Measurements from ENCODE around the gene VSIG10.
"Not testable (repeated sequence)": the region's sequence is repeated elsewhere in the genome, so short reads cannot be mapped to it uniquely, and the experiment has no call there.

The VSIG10 gene

GRCh38 chr12:118103601-118104382 lies at the start of gene VSIG10:
TSS of gene VSIG10 (minus strand) at chr12:118104011. CDS start at chr12:118103671, 340 bp downstream.
- DNase-seq: peak in 3 of 6 experiments; percentile 9 to 17 (median 11)

- no peak for DNase-seq
Measured at GRCh38 chr12:118151755-118152154, 47.9 kb upstream of the VSIG10 start.

- DNase-seq: no peak
Measured at GRCh38 chr12:118150625-118151024, 46.8 kb upstream of the VSIG10 start.

- no peak for DNase-seq
Measured at GRCh38 chr12:118148287-118148686, 44.5 kb upstream of the VSIG10 start.

- no peak for DNase-seq
Measured at GRCh38 chr12:118145798-118146156, 42.0 kb upstream of the VSIG10 start.

DNA sequence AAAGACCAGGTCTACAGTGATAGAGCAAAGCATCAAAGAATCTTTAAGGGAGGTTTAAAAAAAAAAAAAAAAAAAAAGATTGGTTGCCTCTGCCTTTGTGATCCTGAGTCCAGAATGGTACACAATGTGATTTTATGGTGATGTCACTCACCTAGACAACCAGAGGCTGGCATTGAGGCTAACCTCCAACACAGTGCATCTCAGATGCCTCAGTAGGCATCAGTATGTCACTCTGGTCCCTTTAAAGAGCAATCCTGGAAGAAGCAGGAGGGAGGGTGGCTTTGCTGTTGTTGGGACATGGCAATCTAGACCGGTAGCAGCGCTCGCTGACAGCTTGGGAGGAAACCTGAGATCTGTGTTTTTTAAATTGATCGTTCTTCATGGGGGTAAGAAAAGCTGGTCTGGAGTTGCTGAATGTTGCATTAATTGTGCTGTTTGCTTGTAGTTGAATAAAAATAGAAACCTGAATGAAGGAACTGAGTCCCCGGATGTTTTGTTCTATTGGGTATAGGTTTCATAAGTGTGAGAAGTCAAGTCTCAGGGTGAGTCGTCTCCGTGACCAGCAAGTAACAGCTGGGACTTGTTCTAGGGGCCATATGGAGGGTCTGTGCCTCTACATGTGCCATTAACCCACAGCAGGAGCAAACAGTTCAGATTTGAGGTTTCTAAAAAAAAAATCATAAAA lies 41.4 kb upstream of the VSIG10 start:
- no peak for DNase-seq

- no peak for DNase-seq
Measured at GRCh38 chr12:118144499-118144898, 40.7 kb upstream of the VSIG10 start.

DNA sequence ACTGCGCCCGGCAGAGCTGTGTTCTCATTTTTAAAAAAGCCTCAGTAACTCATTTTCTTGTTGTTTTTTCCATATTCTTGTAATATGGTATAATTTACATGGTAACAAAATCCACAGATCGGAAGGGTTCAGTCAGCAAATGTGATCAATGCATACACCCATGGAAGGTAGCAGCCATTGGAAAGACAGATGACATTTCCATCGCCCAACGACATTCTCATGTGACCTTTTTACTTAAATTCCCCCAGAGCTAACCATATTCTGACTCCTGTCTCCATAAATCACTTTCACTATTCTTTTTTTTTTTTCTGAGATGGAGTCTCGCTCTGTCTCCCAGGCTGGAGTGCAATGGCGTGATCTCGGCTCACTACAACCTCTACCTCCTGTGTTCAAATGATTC lies 37.0 kb upstream of the VSIG10 start:
- DNase-seq: no peak

DNA sequence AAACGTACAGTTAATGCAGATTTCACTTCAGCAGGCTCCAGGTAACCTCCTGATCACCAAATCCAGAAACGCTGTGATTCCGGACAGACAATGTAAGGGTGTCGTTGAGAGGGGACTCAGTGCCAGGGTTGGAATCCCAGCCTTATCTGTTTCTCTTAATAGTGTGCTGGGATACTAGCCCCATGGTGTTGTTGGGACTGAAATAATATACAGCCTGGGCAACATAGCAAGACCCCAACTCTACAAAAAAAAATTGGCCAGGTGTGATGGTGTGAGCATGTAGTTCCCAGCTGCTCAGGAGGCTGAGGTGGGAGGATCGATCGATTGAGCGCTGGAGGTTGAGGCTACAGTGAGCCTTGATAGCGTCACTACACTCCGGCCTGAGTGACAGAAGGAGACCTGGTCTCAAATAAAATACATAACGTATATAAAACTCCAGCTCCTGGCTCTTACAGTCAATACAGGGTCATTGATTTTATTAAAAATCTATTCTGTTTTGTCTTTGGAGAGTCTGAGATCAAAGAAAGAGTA lies 33.4 kb upstream of the VSIG10 start:
- DNase-seq: no peak

GRCh38 chr12:118136559-118137003 lies 32.8 kb upstream of the VSIG10 start:
- peak in 4 of 6 experiments; percentile 11 to 49 (median 41) for DNase-seq

DNA sequence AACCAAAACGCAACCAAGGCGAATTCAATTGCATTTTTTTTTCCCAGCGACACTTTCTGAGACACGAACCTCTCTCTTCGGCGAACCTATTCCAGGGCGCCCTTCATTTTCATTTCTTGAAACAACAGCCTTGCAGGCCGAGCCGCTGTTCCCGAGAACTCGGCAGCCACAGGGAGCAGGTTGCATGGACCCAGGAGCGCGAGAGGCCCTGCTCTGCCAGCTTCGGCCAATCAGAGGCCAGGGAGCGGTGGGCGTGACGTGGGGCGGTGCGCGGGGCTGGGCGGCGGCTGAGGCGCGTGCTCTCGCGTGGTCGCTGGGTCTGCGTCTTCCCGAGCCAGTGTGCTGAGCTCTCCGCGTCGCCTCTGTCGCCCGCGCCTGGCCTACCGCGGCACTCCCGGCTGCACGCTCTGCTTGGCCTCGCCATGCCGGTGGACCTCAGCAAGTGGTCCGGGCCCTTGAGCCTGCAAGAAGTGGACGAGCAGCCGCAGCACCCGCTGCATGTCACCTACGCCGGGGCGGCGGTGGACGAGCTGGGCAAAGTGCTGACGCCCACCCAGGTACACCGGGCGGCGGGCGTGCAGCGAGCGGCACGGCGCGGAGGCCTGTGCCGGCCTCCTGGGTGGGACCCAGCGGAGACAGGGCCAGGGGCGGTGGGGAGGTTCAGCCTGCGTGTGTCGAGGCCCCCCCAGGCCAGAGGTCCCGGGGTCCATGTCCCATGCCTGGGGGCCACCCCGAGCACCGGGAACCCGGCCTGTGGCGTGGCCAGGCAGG lies 32.2 kb upstream of the VSIG10 start, which contains the start of gene PEBP1:
Gene PEBP1, plus strand, starts transcription at position 337 of the 771 bp plus-strand sequence. Its CDS starts 86 bp downstream, at position 423.
- DNase-seq: peak; percentile 84 to 92 (median 87)

GRCh38 chr12:118129436-118129835 lies 25.6 kb upstream of the VSIG10 start:
- DNase-seq: not testable (repeated sequence)

- no peak for DNase-seq
Measured at GRCh38 chr12:118127867-118128266, 24.1 kb upstream of the VSIG10 start.

GRCh38 chr12:118126119-118126757 lies 22.4 kb upstream of the VSIG10 start:
- no peak for DNase-seq

DNA sequence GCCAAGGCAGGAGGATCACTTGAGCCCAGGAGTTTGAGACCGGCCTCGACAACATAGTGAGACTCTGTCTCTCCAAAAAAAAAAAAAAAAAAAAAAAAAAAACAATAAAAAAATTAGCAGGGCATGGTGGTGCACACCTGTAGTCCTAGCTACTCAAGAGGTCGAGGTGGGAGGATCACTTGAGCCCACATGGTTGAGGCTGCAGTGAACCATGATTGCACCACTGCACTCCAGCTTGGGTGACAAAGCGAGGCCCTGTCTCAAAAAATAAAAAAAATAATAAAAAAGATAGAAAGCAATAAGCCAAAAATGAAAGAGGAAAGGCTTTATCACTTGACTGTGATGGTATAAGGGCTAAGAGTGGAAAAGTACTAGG lies 21.9 kb upstream of the VSIG10 start:
- no peak for DNase-seq

DNA sequence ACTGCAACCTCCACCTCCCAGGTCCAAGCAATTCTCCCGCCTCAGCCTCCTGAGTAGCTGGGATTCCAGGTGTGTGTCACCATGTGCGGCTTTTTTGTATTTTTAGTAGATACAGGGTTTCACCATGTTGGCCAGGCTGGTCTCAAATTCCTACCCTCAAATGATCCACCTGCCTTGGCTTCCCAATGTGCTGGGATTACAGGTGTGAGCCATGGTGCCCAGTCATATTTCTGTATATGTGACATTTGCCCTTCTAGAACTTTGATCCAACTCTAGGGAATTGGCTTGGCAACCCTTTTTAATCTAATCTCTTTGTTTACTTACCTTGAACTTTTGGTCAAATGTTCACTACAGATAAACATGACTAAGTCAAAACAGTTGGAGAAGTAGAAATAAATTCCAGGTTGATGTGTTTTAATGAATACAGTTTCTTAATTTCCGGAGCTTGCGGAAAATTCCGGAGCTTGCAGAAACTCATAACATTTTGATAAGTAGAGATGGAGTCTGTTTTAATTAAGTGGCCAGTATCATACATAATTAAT lies 20.6 kb upstream of the VSIG10 start:
- no peak for DNase-seq

DNA sequence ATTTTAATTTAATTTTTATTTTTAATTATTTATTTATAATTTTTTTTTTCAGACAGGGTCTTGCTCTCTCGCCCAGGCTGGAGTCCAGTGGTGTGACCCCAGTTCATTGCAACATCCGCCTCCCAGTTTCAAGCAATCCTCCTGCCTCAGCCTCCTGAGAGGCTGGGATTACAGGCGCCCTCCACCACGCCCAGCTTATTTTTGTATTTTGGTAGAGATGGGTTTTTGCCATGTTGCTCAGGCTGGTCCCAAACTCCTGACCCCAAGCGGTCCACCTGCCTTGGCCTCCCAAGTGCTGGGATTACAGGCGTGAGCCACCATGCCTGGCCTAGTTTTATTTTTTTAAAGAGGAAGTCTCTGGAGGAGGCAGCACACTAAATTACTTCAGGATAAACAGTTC lies 18.5 kb upstream of the VSIG10 start:
- DNase-seq: no peak

DNA sequence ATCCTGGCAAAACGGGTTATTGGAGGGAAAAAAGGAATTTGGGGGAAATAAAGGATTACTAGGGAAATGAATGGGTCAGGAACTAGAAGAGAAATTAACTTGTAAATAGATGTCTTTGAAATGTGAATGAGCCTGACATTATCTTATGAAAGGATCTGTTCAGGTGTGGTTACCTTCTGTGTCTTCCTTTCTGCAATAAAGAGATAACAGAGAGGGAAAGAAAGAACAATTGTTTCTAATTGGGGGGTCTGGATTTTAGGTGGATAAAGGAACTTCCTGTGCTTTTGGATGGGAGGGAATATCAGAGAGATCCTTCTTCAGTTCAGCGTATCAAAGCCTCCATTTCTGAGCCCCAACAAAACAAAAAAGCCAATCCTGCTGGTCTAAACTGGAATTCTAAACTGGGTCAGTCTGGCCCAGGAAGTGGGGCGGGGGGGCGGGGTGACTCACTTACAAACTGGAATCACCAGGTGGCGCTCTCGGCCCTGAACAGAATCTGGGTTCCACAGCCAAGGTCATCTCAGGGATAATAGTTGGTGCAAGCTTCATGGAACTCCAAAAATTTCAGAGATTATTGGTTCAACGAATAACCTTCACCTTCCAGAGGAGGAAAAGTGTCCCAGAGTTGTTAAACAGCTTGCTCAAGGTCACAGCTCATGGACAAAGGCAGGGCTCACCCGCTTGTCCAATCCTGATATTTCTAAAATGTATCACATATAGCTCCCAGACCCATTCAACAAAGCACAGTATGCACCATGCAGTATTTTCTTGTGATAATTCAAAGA lies 17.0 kb upstream of the VSIG10 start:
- peak in 5 of 6 experiments; percentile 35 to 60 (median 38) for DNase-seq

GRCh38 chr12:118119449-118119879 lies 15.7 kb upstream of the VSIG10 start:
- DNase-seq: no peak

- DNase-seq: no peak
Measured at GRCh38 chr12:118109088-118109487, 5.3 kb upstream of the VSIG10 start.

- DNase-seq: no peak
Measured at GRCh38 chr12:118107694-118108093, 3.9 kb upstream of the VSIG10 start.

Measured in stimulated activated naive CD4-positive, alpha-beta T cell (primary cell).